HG03103 (cell line): ENCODE results near the gene NDUFA7.
"Not testable (repeated sequence)": the region's sequence is repeated elsewhere in the genome, so short reads cannot be mapped to it uniquely, and the experiment has no call there.

Experiments used
- ATAC-seq: cut with Tn5 transposase; IDR thresholded peaks from one replicate; pipeline ENCODE4 v1.9.1; 2021; ENCODE audit warnings: low read depth; ENCODE audit not compliant: unreplicated experiment

Gene NDUFA7

GRCh38 chr19:8291337-8291736, 29.8 kb downstream of the NDUFA7 start:
- not testable (repeated sequence) for ATAC-seq

DNA sequence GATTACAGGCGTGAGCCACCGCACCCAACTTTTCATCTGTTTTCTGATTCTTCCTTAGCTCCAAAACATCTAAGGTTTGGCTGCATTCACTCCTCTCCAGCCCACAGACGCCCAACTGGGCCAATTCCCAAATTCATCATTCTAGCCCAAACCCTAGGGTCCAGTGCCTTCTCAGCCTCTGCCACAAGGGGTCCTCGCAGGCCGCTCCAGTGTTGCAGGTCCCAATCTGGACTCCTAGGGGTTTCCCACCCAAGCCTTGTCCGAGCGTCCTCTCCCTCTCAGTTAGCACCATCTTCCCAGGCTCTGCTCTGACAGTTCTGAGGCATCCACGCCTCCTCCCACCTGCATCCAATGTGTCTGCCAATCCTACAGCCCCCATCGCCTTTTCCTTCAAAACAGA, 44.7 kb downstream of the NDUFA7 start:
- ATAC-seq, result not testable (repeated sequence)

GRCh38 chr19:8269724-8270123, 51.5 kb downstream of the NDUFA7 start:
- no peak for ATAC-seq

DNA sequence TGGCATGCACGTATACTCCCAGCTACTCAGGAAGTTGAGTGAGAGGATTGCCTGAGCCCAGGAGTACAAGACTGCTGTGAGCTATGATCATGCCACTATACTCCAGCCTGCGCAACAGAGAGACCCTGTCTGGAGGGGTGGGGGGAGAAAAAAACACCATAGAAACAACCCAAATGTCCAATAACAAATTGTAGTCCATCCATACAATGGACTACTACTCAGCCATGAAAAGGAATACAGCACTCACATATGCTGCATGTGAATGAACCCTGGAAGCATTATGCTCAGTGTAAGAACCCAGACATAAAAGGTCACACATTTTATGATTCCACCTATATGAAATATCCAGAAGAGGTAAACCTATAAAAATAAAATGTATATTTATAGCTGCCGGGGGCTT, 55.3 kb downstream of the NDUFA7 start:
- ATAC-seq, result no peak

DNA sequence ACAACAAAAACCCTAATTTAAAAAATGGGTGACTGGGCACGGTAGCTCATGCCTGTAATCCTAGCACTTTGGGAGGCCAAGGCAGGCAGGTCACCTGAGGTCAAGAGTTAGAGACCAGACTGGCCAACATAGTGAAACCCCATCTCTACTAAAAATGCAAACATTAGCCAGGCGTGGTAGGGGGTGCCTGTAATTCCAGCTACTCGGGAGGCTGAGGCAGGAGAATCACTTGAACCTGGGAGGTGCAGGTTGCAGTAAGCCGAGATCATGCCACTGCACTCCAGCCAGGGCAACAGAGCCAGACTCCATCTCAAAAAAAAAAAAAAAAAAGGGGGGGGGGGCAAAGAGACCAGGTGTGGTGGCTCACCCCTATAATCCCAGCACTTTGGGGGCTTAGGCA, 56.9 kb downstream of the NDUFA7 start:
- ATAC-seq, result not testable (repeated sequence)

DNA sequence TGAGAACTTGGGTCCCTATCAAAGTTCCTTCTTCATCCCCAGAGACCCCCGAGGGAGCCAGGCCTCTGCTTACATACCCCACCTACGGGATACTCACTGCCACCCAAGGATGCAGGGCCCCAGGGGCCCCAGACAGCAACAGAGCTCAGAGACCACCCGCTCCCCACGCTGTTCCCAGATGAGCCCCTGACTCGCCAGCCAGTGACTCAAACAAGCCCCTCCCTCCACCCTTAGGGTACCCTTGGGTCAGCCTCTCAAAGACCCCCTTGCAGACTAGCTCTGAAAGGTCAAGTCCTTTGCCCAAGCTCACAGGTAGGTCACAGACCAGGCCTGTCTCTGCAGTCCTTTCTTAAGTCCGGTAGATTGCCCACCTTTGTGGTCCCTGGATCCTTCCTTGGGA, 58.7 kb downstream of the NDUFA7 start:
- ATAC-seq, result no peak

DNA sequence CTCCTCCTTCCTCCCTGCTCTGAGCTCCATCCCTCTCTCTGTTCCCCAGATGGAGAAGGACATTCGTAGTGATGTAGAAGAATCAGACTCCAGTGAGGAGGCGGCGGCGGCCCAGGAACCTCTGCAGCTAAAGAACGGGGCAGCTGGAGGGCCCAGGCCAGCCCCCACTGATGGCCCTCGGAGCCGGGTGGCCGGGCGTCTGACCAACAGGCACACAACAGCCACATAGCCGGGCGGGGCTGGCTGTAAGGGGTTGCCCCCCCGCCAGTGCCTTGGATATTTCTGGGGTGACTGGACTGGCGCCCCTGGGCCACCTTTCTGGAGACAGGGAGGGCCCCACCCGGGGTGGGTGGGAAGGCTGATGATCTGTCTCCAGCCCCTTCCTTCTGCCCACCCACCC, 59.3 kb downstream of the NDUFA7 start:
- no peak for ATAC-seq

GRCh38 chr19:8261347-8261746, 59.8 kb downstream of the NDUFA7 start:
- ATAC-seq, result no peak
